Choroid plexus epithelial cell (primary cell): ENCODE results near the gene RSPO1.

Source experiments
- DNase-seq: peaks from one replicate; pipeline ENCODE4 v3.0.0-alpha.2; 2010; ENCODE audit warnings: low read depth
- H3K4me3 ChIP-seq: 2 replicates; pipeline ENCODE4 v1.5.1; 2011; ENCODE audit warnings: low read depth, mild to moderate bottlenecking, control low read depth, low read length, moderate library complexity
- TF ChIP-seq, protein P1 (sequence below): conservative IDR thresholded peaks from 2 replicates; pipeline ENCODE4 v1.5.1; 2011; ENCODE audit warnings: low read depth, mild to moderate bottlenecking, control low read depth, inconsistent platforms, low read length, moderate library complexity

Gene RSPO1

DNA sequence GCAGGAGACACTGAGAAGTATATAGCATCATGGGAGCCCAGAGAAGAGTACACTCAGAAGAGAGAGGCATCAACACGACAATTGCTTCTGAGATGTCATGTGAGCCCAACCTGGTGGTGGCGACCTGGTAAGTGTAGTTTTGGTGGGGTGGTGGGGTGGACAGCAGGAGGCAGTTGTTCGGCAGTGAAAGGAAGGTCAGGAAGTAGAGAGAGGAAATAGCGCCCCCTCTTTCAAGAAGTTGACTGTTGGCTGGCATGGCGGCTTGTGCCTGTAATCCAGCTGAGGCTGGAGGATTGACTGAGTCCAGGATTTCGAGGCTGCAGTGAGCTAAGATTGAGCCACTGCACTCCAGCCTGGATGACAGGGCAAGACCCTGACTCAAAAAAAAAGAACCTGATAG lies 12.6 kb downstream of the RSPO1 start:
- TF ChIP-seq, protein P1, sequence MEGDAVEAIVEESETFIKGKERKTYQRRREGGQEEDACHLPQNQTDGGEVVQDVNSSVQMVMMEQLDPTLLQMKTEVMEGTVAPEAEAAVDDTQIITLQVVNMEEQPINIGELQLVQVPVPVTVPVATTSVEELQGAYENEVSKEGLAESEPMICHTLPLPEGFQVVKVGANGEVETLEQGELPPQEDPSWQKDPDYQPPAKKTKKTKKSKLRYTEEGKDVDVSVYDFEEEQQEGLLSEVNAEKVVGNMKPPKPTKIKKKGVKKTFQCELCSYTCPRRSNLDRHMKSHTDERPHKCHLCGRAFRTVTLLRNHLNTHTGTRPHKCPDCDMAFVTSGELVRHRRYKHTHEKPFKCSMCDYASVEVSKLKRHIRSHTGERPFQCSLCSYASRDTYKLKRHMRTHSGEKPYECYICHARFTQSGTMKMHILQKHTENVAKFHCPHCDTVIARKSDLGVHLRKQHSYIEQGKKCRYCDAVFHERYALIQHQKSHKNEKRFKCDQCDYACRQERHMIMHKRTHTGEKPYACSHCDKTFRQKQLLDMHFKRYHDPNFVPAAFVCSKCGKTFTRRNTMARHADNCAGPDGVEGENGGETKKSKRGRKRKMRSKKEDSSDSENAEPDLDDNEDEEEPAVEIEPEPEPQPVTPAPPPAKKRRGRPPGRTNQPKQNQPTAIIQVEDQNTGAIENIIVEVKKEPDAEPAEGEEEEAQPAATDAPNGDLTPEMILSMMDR = no peak
- DNase-seq = no peak
- H3K4me3 ChIP-seq = no peak overlapping the region

DNA sequence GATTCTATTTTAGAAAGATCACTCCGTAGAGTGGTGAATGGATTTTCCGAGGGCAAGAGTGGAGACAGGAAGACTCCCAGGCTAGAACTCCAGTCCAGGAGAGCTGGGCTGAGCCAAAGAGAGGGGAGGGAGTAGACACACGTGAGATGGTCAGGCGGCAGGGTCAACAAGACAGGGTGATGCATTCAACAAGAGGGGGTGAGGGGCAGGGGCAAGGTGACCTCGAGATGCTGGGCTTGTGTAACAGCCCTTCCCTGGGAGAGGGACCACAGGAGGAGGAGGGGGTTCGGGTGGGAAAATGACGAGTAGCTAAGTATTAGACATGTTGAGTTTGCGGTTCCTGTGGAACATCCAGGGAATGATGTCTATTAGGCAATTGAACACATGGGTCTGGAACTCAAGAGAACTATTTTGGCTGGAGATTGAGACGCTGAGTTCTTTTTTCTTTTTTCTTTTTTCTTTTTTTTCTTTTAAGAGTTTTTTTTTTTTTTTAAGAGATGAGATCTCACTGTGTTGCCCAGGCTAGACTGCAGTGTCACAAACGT lies 13.3 kb downstream of the RSPO1 start:
- no peak for DNase-seq
- TF ChIP-seq, protein P1 = no peak

DNA sequence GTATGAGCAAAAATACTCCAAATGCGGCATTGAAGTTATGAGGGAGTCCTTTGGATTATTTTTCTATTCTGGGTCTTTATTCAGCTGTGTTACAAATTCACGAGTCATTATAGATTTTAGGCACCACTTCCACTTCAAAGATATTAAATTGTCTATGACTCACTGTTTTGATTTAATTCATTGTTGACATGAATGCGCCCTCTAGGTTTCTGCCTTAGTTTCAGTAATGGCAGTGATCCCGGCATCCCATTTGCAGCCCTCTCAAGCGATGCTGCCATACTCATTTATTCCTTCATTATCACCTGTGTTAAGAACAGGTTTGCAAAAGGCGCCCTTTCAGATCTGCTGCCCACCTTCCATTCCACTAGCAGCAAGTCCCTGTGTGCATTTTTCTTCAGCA lies 14.0 kb downstream of the RSPO1 start:
- H3K4me3 ChIP-seq = no peak overlapping the region
- no peak for DNase-seq
- TF ChIP-seq, protein P1 = no peak

More for the DNA sequence above, 13.3 kb downstream of the RSPO1 start:
- no peak overlapping the region for H3K4me3 ChIP-seq

DNA sequence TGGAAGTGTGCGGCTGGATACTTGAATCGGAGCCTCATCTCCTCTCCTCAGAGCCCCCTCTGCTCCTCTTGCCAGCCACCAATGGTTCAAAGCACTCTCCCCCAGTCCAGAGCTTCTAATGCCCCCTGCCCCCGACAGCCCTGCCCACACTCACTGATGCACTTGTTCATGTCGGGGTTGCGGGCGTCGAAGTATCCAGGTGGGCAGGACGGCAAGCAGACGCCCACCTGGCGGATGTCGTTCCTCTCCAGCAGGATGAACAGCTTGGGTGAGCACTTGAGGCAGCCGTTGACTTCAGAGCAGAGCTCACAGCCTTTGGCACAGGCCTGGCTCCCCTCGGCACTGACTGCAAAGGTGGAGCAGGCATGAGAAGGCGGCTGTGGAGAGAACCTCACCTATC lies 18.4 kb downstream of the RSPO1 start:
- TF ChIP-seq, protein P1 = no peak
- H3K4me3 ChIP-seq = no peak overlapping the region
- no peak for DNase-seq

DNA sequence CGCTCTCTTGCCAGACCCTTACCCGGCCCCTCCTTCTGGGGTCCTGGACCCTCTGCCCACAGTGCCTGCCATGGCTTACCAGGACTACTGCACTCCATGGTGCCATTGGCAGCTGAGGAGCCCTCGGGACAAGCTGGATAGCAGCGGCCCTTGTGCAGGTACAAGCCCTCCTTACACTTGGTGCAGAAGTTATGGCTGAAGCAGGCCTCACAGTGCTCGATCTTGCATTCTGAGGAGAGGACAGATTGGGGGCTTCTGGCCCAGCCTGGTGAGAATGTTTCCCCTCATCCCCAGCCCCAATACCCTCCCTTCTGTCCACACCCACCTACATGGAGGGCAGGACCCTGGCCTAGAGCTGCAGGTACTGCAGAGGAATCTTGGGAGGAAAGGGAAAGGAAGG lies 20.6 kb downstream of the RSPO1 start:
- TF ChIP-seq, protein P1 = no peak
- no peak overlapping the region for H3K4me3 ChIP-seq
- no peak for DNase-seq

DNA sequence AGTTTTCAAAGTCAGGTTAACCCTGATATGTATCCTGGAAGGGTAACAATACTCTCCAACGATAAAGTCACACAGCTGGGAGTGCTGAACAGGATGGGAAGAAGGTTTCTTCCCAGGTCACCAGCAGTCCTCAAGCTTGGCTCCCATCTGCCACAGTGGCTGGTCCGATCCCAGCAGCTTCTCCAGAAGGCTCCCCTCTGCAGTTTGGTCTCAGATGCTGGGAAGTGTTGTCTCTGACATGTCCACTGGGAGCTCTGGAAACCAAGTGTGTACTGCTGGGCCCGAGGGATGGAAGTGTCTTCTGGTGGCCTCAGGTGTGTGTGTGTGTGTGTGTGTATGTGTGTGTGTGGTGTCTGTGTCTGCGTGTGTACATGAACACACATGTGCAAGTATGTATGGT lies 22.5 kb downstream of the RSPO1 start:
- no peak overlapping the region for H3K4me3 ChIP-seq
- DNase-seq = no peak
- TF ChIP-seq, protein P1 = no peak

DNA sequence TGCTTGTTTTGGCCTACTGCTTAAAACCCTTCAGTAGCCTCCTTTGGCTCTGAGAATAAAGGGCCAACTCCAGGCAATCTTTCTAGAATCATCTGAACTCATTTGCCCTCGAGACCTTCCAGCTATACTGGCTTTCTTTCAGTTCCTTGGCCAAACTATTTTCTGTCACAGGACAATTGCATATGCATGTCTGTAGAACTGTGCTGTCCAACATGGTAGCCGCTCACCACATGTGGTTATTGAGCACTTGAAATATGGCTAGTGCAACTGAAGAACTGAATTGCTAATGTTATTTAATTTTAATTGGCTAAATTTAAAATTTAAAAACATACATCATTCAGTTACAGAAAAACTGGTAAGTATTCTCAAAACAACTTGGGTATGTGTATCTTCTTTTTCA lies 24.7 kb downstream of the RSPO1 start:
- TF ChIP-seq, protein P1 = no peak
- H3K4me3 ChIP-seq = no peak overlapping the region
- DNase-seq = no peak
